Measurements from ENCODE around the gene FAM13A.

FAM13A gene

GRCh38 chr4:88908521-88908920, 148.5 kb downstream of the FAM13A start:
- Histone ChIP-seq H3K9me3 (ENCODE audit: control insufficient read depth, insufficient read depth, low read depth, low read length) (no peaks in the 10 kb centered on the region), H3K36me3 (ENCODE audit: control insufficient read depth in 2 of 2, insufficient read depth in 1 of 2, low read length in 2 of 2) (peaks cover 0 to 5% of the 10 kb centered on the region in 2 experiments; a peak in 1 of 3 replicates), H3K4me1 (ENCODE audit: control insufficient read depth, insufficient read depth, low read length) (no peaks in the 10 kb centered on the region), H3K27ac (ENCODE audit: extremely low read depth, low read depth, low read length) (no peak overlapping the region), H3K4me3 (ENCODE audit: low read depth, low read length) (no peak overlapping the region)
- ChIA-PET POLR2A (no interaction called here), CTCF (interaction anchor here (0.6 to 0.7 kb wide), 2 partner anchors 27 to 48 kb away, joined by 3 read pairs; no protein-coding TSS in a partner anchor)
- TF ChIP-seq ZNF513 (tag by site-specific recombination; IDR thresholded peaks at IDR 0.05): no peak
- TF ChIP-seq ZFP41 (tag by site-specific recombination; IDR thresholded peaks at IDR 0.05; ENCODE audit: borderline replicate concordance): no peak
- no peak for TF ChIP-seq ZNF416 (tag by site-specific recombination; IDR thresholded peaks at IDR 0.05)
- no peak for TF ChIP-seq ZBTB44 (tag by site-specific recombination; IDR thresholded peaks at IDR 0.05)
- TF ChIP-seq HIC1 (tag by site-specific recombination; IDR thresholded peaks at IDR 0.05): no peak
- no peak for TF ChIP-seq ZNF266 (tag by site-specific recombination; IDR thresholded peaks at IDR 0.05; ENCODE audit: low read depth)
- no peak for TF ChIP-seq ZNF776 (tag by site-specific recombination; IDR thresholded peaks at IDR 0.05; ENCODE audit: borderline replicate concordance)
- no peak for TF ChIP-seq ZSCAN4 (tag by site-specific recombination; IDR thresholded peaks at IDR 0.05)
- TF ChIP-seq SP7 (tag by site-specific recombination; IDR thresholded peaks at IDR 0.05): no peak
- no peak for TF ChIP-seq ZNF37A (tag by site-specific recombination; IDR thresholded peaks at IDR 0.05)
- TF ChIP-seq ZNF324 (tag by site-specific recombination; IDR thresholded peaks at IDR 0.05): no peak
- no peak for TF ChIP-seq ZNF621 (tag by site-specific recombination; IDR thresholded peaks at IDR 0.05)
- TF ChIP-seq ZNF280D (tag by site-specific recombination; IDR thresholded peaks at IDR 0.05): no peak
- no peak for TF ChIP-seq ZNF610 (tag by site-specific recombination; IDR thresholded peaks at IDR 0.05; ENCODE audit: borderline replicate concordance)
- TF ChIP-seq ZNF837 (tag by site-specific recombination; IDR thresholded peaks at IDR 0.05): no peak
- TF ChIP-seq ZNF658 (tag by site-specific recombination; IDR thresholded peaks at IDR 0.05): no peak
- TF ChIP-seq ZFP69B (tag by site-specific recombination; IDR thresholded peaks at IDR 0.05): no peak
